Suprapubic skin (tissue), 4 donors: ENCODE data around the gene SSC5D.

Experiments
- CTCF ChIP-seq, 2 donors: fragments of 200-600 bp in 1 of 2; fragments of 450-650 bp in 1 of 2; sonication (generic) in 1 of 2; IDR thresholded peaks; one replicate each; pipeline ENCODE4 v1.5.1; 2016 to 2019; ENCODE audit warnings: antibody characterized with exemption in 2 of 2, mild to moderate bottlenecking in 1 of 2, moderate library complexity in 1 of 2
- POLR2A ChIP-seq, 2 donors: fragments of 450-650 bp; IDR thresholded peaks; one replicate each; pipeline ENCODE4 v1.6.1; 2017; ENCODE audit warnings: antibody characterized with exemption in 2 of 2, mild to moderate bottlenecking in 2 of 2, moderate library complexity in 2 of 2
- POLR2AphosphoS5 ChIP-seq, 3 donors: sonication (generic); formaldehyde crosslinking; IDR thresholded peaks; one replicate each; pipeline ENCODE4 v1.6.1; 2017; ENCODE audit warnings: antibody characterized with exemption in 3 of 3

GRCh38 chr19:55492362-55492944 lies 4.2 kb downstream of the SSC5D start:
- no peak for TF ChIP-seq CTCF (IDR thresholded peaks at IDR 0.05)
- no peak for TF ChIP-seq POLR2A (IDR thresholded peaks at IDR 0.05)
- TF ChIP-seq POLR2AphosphoS5 (IDR thresholded peaks at IDR 0.05): no peak
